Keratinocyte (primary cell): ENCODE data around the gene CCNI.
"Not testable (repeated sequence)": the region's sequence is repeated elsewhere in the genome, so short reads cannot be mapped to it uniquely, and the experiment has no call there.

ENCODE experiments used
- CTCF ChIP-seq, 3 experiments: IDR thresholded peaks in 1 of 3; conservative IDR thresholded peaks in 1 of 3; optimal IDR thresholded peaks in 1 of 3; 2 replicates in 2 of 3; 3 replicates in 1 of 3; pipeline versions ENCODE3 to v1.5.1; 2011; ENCODE audit warnings: low read length in 3 of 3, mild to moderate bottlenecking in 3 of 3, moderate library complexity in 2 of 3, control low read depth in 1 of 3, inconsistent platforms in 1 of 3; ENCODE audit not compliant: insufficient read depth in 2 of 3; ENCODE audit errors: extremely low read depth in 1 of 3
- EZH2 ChIP-seq: IDR thresholded peaks from one replicate; pipeline ENCODE4 v1.6.1; 2012; ENCODE audit warnings: inconsistent platforms, mild to moderate bottlenecking, low read length, moderate library complexity

- not testable (repeated sequence) for TF ChIP-seq CTCF (optimal IDR thresholded peaks at IDR 0.05 in 1 of 3, IDR thresholded peaks at IDR 0.05 in 1 of 3, conservative IDR thresholded peaks at IDR 0.05 in 1 of 3; ENCODE audit: extremely low read depth in 1 of 3, insufficient read depth in 2 of 3, low read length in 3 of 3); EZH2
These were observed 38.6 kb downstream of the CCNI start for GRCh38 chr4:77037168-77037567.
